ENCODE results near the gene LRRC8D. TPM values are rescaled to one million over a fixed set of nuclear protein-coding genes. Genes with fewer than 3 reads are reported as not detected.

Gene LRRC8D
- total and polyA plus RNA-seq, 2 of the 4 experiments (the other 2 are of a cell fraction): 34.1 to 35.3 TPM

DNA sequence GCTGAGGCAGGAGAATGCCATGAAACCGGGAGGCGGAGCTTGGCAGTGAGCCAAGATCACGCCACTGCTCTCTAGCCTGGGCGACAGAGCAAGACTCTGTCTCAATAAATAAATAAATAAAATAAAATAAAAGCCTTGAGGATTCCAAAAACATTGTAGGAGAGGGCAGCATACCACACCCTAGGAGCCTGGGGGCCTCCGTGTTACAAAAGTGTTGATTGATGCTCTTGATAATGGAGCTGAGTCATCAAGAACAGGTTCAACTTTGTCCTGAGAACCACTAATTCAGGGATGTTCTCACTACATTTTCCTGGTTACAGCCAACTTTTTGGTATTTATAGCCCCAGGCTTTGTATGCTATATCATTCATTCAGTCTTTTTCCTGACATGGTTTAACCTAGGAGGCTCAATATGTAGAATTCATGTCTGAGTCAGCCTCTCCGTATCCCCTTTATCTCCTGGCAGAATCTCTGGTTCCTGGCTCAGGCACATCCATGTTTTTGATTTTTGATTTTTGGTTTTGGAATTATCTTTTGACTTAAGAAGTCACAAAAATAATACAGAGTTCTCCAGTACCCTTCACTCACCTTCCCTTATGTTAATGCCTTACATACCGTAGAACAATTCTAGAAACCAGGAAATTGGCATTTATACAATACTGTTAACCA, 69.4 kb downstream of the LRRC8D start:
- H3K9ac ChIP-seq (ENCODE audit: low read depth, low read length): no peak overlapping the region
- ChIA-PET POLR2A (ENCODE audit: unreplicated experiment) (no interaction called here), CTCF (no interaction called here)
- H2BK20ac ChIP-seq (ENCODE audit: low read depth, low read length): no peak overlapping the region
- H2BK15ac ChIP-seq (ENCODE audit: low read depth, low read length): no peak overlapping the region
- H4K91ac ChIP-seq (ENCODE audit: insufficient read depth, low read depth, low read length): no peak overlapping the region
- TF ChIP-seq, protein P1, sequence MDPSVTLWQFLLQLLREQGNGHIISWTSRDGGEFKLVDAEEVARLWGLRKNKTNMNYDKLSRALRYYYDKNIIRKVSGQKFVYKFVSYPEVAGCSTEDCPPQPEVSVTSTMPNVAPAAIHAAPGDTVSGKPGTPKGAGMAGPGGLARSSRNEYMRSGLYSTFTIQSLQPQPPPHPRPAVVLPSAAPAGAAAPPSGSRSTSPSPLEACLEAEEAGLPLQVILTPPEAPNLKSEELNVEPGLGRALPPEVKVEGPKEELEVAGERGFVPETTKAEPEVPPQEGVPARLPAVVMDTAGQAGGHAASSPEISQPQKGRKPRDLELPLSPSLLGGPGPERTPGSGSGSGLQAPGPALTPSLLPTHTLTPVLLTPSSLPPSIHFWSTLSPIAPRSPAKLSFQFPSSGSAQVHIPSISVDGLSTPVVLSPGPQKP (IDR thresholded peaks at IDR 0.05; ENCODE audit: borderline replicate concordance, low read depth, low read length): no peak
- TF ChIP-seq MAFK (IDR thresholded peaks at IDR 0.05; ENCODE audit: low read depth, low read length) (peak; percentile 49; the same call in 1 of the 2 replicates), RCOR1 (IDR thresholded peaks at IDR 0.05; ENCODE audit: insufficient replicate concordance, low read length) (no peak)
- peaks cover 13% of the 10 kb centered on the region for H3K4me1 ChIP-seq (ENCODE audit: control insufficient read depth, insufficient read depth, low read length)
- no peak overlapping the region for H2AFZ ChIP-seq (replicated peaks; ENCODE audit: low read length, poor library complexity)
- WGBS, 2 experiments (ENCODE audit: extremely low coverage in 2 of 2, insufficient read length in 1 of 2): 88% methylated on average over 1 of the region's 7 CpGs; no CpG with 5 or more reads in 1 of the 2 experiments
- peaks cover 22 to 46% of the 10 kb centered on the region in 2 experiments; a peak in 3 of 4 replicates for H3K79me1 ChIP-seq (ENCODE audit: low read depth in 1 of 2, low read length in 2 of 2)
- H4K5ac ChIP-seq (ENCODE audit: low read depth, low read length): no peak overlapping the region
- H2BK120ac ChIP-seq (ENCODE audit: low read depth, low read length): no peak overlapping the region
- no peaks in the 10 kb centered on the region for H3K36me3 ChIP-seq (ENCODE audit: control insufficient read depth, insufficient read depth, low read length)
- no peak overlapping the region for H3K14ac ChIP-seq (replicated peaks; ENCODE audit: low read depth, low read length)
- DNase-seq (no peak), ATAC-seq (ENCODE audit: low read depth) (no peak)
- H4K8ac ChIP-seq (ENCODE audit: low read depth in 2 of 2, low read length in 2 of 2): no peak overlapping the region
- H3K9me3 ChIP-seq (ENCODE audit: control insufficient read depth, insufficient read depth, low read length): no peaks in the 10 kb centered on the region
- no peak overlapping the region for H3K4me3 ChIP-seq (ENCODE audit: insufficient read depth, low read depth, low read length)
- in situ Hi-C loops (cut with MboI; ENCODE audit: low sequenced_read_pairs): no loop called here
- peaks cover 9% of the 10 kb centered on the region for H3K9me1 ChIP-seq (ENCODE audit: insufficient read depth, low read length)
- no peak overlapping the region for H2AK5ac ChIP-seq (ENCODE audit: low read depth, low read length)
- no peak overlapping the region for H3K23ac ChIP-seq (ENCODE audit: low read depth, low read length)
- no TSS peak for BruUV-seq (replicated peaks)
- intact Hi-C loops (cut with micrococcal nuclease): no loop called here
- H2AK9ac ChIP-seq (replicated peaks; ENCODE audit: low read depth, low read length, poor library complexity): no peak overlapping the region
- no peak overlapping the region for H3K56ac ChIP-seq (ENCODE audit: extremely low read depth, insufficient read depth, low read length)
- H2BK5ac ChIP-seq (ENCODE audit: low read depth, low read length, poor library complexity, severe bottlenecking): no peak overlapping the region
- H3K4ac ChIP-seq (ENCODE audit: low read depth, low read length): no peak overlapping the region
- H3K18ac ChIP-seq (ENCODE audit: low read depth, low read length): no peak overlapping the region
- no peaks in the 10 kb centered on the region for H3K27me3 ChIP-seq (ENCODE audit: control insufficient read depth, insufficient read depth, low read length)
- H3K4me2 ChIP-seq (ENCODE audit: low read depth, low read length): no peak overlapping the region
- H4K20me1 ChIP-seq (ENCODE audit: insufficient read depth, low read length): no peaks in the 10 kb centered on the region
- H3K27ac ChIP-seq (ENCODE audit: insufficient read depth, low read length): no peak overlapping the region
- dilution Hi-C loops (cut with HindIII; ENCODE audit: low sequenced_read_pairs, unreplicated experiment): no loop called here
